OCI-LY7 (cell line): ENCODE measurements around the gene SERPINA1. TPM values are rescaled to one million over a fixed set of nuclear protein-coding genes. Genes with fewer than 3 reads are reported as not detected.

Experiments used
- BruUV-seq: library from RNA; stranded (reverse); fragments of 400-500 nt; replicated peaks from 2 replicates; lab custom pipeline; 2021; lab: Mats Ljungman, UMichigan
- CTCF ChIA-PET: fragments of 300-600 bp; sonication (Branson Sonifier 250); formaldehyde crosslinking; loops from one replicate; lab custom pipeline; 2022; ENCODE audit warnings: antibody characterized with exemption; ENCODE audit not compliant: unreplicated experiment; lab: Charles Lee
- POLR2A ChIA-PET: fragments of 300-600 bp; sonication (Branson Sonifier 250); formaldehyde crosslinking; loops from one replicate; lab custom pipeline; 2022; ENCODE audit warnings: antibody characterized with exemption; lab: Charles Lee
- DNase-seq: peaks from one replicate; pipeline ENCODE4 v3.0.0-alpha.2; 2015; ENCODE audit warnings: low spot score
- H2AFZ ChIP-seq: fragments of 200-600 bp; sonication (generic), shearing (Covaris generic); 2 replicates; pipeline ENCODE4 v1.6.1; 2014; ENCODE audit warnings: mild to moderate bottlenecking, antibody characterized with exemption, low read length, moderate library complexity
- H3K27ac ChIP-seq: fragments of 200-600 bp; sonication (generic); 2 replicates; pipeline ENCODE4 v1.5.1; 2014; ENCODE audit warnings: mixed run types, low read depth, mild to moderate bottlenecking, moderate library complexity, low read length, inconsistent platforms; ENCODE audit not compliant: poor library complexity, severe bottlenecking
- H3K36me3 ChIP-seq: fragments of 200-600 bp; sonication (generic); 2 replicates; pipeline ENCODE4 v1.6.1; 2014; ENCODE audit warnings: mild to moderate bottlenecking, antibody characterized with exemption, low read length, moderate library complexity, mixed read lengths; ENCODE audit not compliant: insufficient read depth
- H3K4me1 ChIP-seq: fragments of 200-600 bp; sonication (generic); 2 replicates; pipeline ENCODE4 v1.5.1; 2014; ENCODE audit warnings: mild to moderate bottlenecking, low read length; ENCODE audit not compliant: insufficient read depth, poor library complexity, severe bottlenecking
- H3K4me2 ChIP-seq: fragments of 200-600 bp; sonication (generic); 2 replicates; pipeline ENCODE4 v1.6.1; 2014; ENCODE audit warnings: mild to moderate bottlenecking, low read length
- H3K4me3 ChIP-seq: fragments of 200-600 bp; sonication (generic); 2 replicates; pipeline ENCODE4 v1.5.1; 2014; ENCODE audit warnings: mild to moderate bottlenecking, low read depth, low read length; ENCODE audit not compliant: poor library complexity, severe bottlenecking
- H3K79me2 ChIP-seq: fragments of 200-600 bp; sonication (generic); 2 replicates; pipeline ENCODE4 v1.6.1; 2016; ENCODE audit warnings: low read depth, mild to moderate bottlenecking, low read length, moderate library complexity, mixed read lengths; ENCODE audit not compliant: insufficient read depth
- H3K9me2 ChIP-seq: fragments of 200-600 bp; sonication (generic); 2 replicates; pipeline ENCODE4 v1.6.1; 2016; ENCODE audit warnings: mild to moderate bottlenecking, low read length, mixed read lengths; ENCODE audit not compliant: insufficient read depth
- H3K9me3 ChIP-seq: fragments of 200-600 bp; sonication (generic); 2 replicates; pipeline ENCODE4 v1.6.1; 2014; ENCODE audit warnings: mild to moderate bottlenecking, mixed run types, low read length, mixed read lengths
- H4K20me1 ChIP-seq: fragments of 200-600 bp; sonication (generic); 2 replicates; pipeline ENCODE4 v1.6.1; 2014; ENCODE audit warnings: mild to moderate bottlenecking, antibody characterized with exemption, low read length, moderate library complexity, mixed read lengths; ENCODE audit not compliant: insufficient read depth
- CTCF ChIP-seq: fragments of 200-600 bp; sonication (generic); conservative IDR thresholded peaks from 2 replicates; pipeline ENCODE4 v1.5.1; 2014; ENCODE audit warnings: mild to moderate bottlenecking, antibody characterized with exemption, low read length, moderate library complexity, mixed read lengths
- EZH2phosphoT487 ChIP-seq: fragments of 200-600 bp; sonication (generic); IDR thresholded peaks from 2 replicates; pipeline ENCODE4 v1.6.1; 2018; ENCODE audit warnings: low read depth, borderline replicate concordance, mild to moderate bottlenecking, mixed run types, antibody characterized with exemption, low read length, moderate library complexity, mixed read lengths
- intact Hi-C: fragments of 100-400 bp; cut with micrococcal nuclease; formaldehyde crosslinking; loops from one replicate; pipeline ENCODE4 v1.10.0; 2022; ENCODE audit not compliant: unreplicated experiment
- total RNA-seq, 2 experiments: library from RNA; depleted of rRNA in 1 of 2; stranded (reverse); fragments of >200 nt in 1 of 2; shearing (Covaris generic) in 1 of 2; gene quantifications; 2 replicates each; pipeline ENCODE4 v1.2.3, GENCODE V29; 2014 to 2022

Gene SERPINA1
- total RNA-seq, 2 experiments from 2014 or later: not detected

- H3K79me2 ChIP-seq: no peaks in the 10 kb centered on the region
- H3K4me3 ChIP-seq: no peak overlapping the region
- H3K9me2 ChIP-seq: no peaks in the 10 kb centered on the region
- intact Hi-C loops: no loop called here
- DNase-seq: no peak
- H4K20me1 ChIP-seq: no peaks in the 10 kb centered on the region
- TF ChIP-seq EZH2phosphoT487: no peak
- no peak for TF ChIP-seq CTCF
- no peak overlapping the region for H3K4me2 ChIP-seq
- no peaks in the 10 kb centered on the region for H3K4me1 ChIP-seq
- no peak overlapping the region for H3K27ac ChIP-seq
- no peaks in the 10 kb centered on the region for H3K36me3 ChIP-seq
- ChIA-PET CTCF (no interaction called here), POLR2A (no interaction called here)
- no peaks in the 10 kb centered on the region for H3K9me3 ChIP-seq
- BruUV-seq: no TSS peak
- H2AFZ ChIP-seq: no peak overlapping the region
These were observed 7.6 kb upstream of the SERPINA1 start for GRCh38 chr14:94395888-94396574.

- Histone ChIP-seq H3K79me2 (no peaks in the 10 kb centered on the region), H2AFZ (no peak overlapping the region), H3K4me2 (no peak overlapping the region), H3K27ac (no peak overlapping the region), H3K9me3 (no peaks in the 10 kb centered on the region), H3K4me1 (no peaks in the 10 kb centered on the region), H3K9me2 (no peaks in the 10 kb centered on the region), H3K36me3 (no peaks in the 10 kb centered on the region), H4K20me1 (no peaks in the 10 kb centered on the region), H3K4me3 (no peak overlapping the region)
- TF ChIP-seq CTCF (no peak), EZH2phosphoT487 (no peak)
- ChIA-PET POLR2A (no interaction called here), CTCF (no interaction called here)
- intact Hi-C loops: no loop called here
- DNase-seq: no peak
- BruUV-seq: no TSS peak
These were observed 7.0 kb upstream of the SERPINA1 start for GRCh38 chr14:94395282-94395887.

- no TSS peak for BruUV-seq
- H3K9me2 ChIP-seq: no peaks in the 10 kb centered on the region
- H2AFZ ChIP-seq: no peak overlapping the region
- H3K4me1 ChIP-seq: no peaks in the 10 kb centered on the region
- H3K4me3 ChIP-seq: no peak overlapping the region
- H3K9me3 ChIP-seq: no peaks in the 10 kb centered on the region
- no peak overlapping the region for H3K27ac ChIP-seq
- DNase-seq: no peak
- no peak for TF ChIP-seq CTCF
- TF ChIP-seq EZH2phosphoT487: no peak
- H4K20me1 ChIP-seq: no peaks in the 10 kb centered on the region
- intact Hi-C loops: no loop called here
- no peaks in the 10 kb centered on the region for H3K36me3 ChIP-seq
- no peak overlapping the region for H3K4me2 ChIP-seq
- ChIA-PET POLR2A (no interaction called here), CTCF (no interaction called here)
- no peaks in the 10 kb centered on the region for H3K79me2 ChIP-seq
These were observed 6.3 kb upstream of the SERPINA1 start for GRCh38 chr14:94394581-94395207.
